GM21737 (cell line): ENCODE measurements around the gene PPP1R13L.
"Not testable (repeated sequence)": the region's sequence is repeated elsewhere in the genome, so short reads cannot be mapped to it uniquely, and the experiment has no call there.

Experiments used
- ATAC-seq: cut with Tn5 transposase; IDR thresholded peaks from one replicate; pipeline ENCODE4 v1.9.1; 2021; ENCODE audit warnings: mild to moderate bottlenecking, moderate library complexity; ENCODE audit not compliant: unreplicated experiment

The PPP1R13L gene

GRCh38 chr19:45404557-45405434, at the start of gene PPP1R13L:
TSS of gene PPP1R13L (minus strand) at chr19:45405069. CDS start at chr19:45398318, 6,751 bp downstream.
- ATAC-seq: no peak

- ATAC-seq: no peak
Observed at GRCh38 chr19:45451850-45452387, 47.0 kb upstream of the PPP1R13L start.

- peak; percentile 14 for ATAC-seq
Observed at GRCh38 chr19:45451131-45451849, 46.4 kb upstream of the PPP1R13L start.

- ATAC-seq: no peak
Observed at GRCh38 chr19:45450012-45450333, 45.1 kb upstream of the PPP1R13L start.

- ATAC-seq: no peak
Observed at GRCh38 chr19:45448887-45449299, 44.0 kb upstream of the PPP1R13L start.

GRCh38 chr19:45448425-45448756, 43.5 kb upstream of the PPP1R13L start:
- ATAC-seq: no peak

- no peak for ATAC-seq
Observed at GRCh38 chr19:45446944-45447343, 42.1 kb upstream of the PPP1R13L start.

- ATAC-seq: no peak
Observed at GRCh38 chr19:45446295-45446694, 41.4 kb upstream of the PPP1R13L start.

GRCh38 chr19:45445139-45445538, 40.3 kb upstream of the PPP1R13L start:
- no peak for ATAC-seq

GRCh38 chr19:45444318-45445041, 39.6 kb upstream of the PPP1R13L start:
- peak; percentile 39 for ATAC-seq

GRCh38 chr19:45443462-45444317, 38.8 kb upstream of the PPP1R13L start:
- ATAC-seq: no peak

- ATAC-seq: no peak
Observed at GRCh38 chr19:45442778-45443461, 38.1 kb upstream of the PPP1R13L start.

- no peak for ATAC-seq
Observed at GRCh38 chr19:45442408-45442777, 37.5 kb upstream of the PPP1R13L start.

- no peak for ATAC-seq
Observed at GRCh38 chr19:45440873-45441654, 36.2 kb upstream of the PPP1R13L start.

- ATAC-seq: no peak
Observed at GRCh38 chr19:45440259-45440638, 35.4 kb upstream of the PPP1R13L start.

- peak; percentile 53 for ATAC-seq
Observed at GRCh38 chr19:45439569-45440258, 34.8 kb upstream of the PPP1R13L start.

GRCh38 chr19:45439190-45439568, 34.3 kb upstream of the PPP1R13L start:
- ATAC-seq: no peak

GRCh38 chr19:45437328-45437727, 32.5 kb upstream of the PPP1R13L start:
- no peak for ATAC-seq

- not testable (repeated sequence) for ATAC-seq
Observed at GRCh38 chr19:45432543-45432942, 27.7 kb upstream of the PPP1R13L start.
